ENCODE results near the gene FSD1. TPM values are rescaled to one million over a fixed set of nuclear protein-coding genes. Genes with fewer than 3 reads are reported as not detected.
A peak's percentile ranks its signal among the peaks of the same experiment; 100 is the strongest.

Gene FSD1
- total and polyA plus RNA-seq, 2 experiments from 2014 or later = 5.8 TPM

DNA sequence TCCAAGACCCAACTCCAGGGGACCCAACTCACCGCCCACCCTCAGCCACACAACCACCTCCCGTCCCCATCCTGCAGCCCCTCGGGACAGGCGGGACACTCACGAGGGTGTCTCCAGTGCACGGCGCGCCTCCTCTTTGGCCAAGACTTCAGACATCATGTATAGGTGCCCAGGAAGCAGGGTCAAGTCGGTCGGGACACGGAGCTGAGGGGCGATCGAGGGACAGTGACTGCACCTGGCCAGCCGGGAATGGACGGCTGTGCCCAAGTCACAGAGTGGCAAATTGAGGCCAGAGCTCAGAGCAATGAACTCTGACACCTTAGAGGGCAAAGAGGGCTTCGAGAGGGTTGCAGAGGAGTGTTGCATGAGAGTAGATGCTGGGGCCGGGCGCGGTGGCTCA is 25.5 kb downstream of the FSD1 start:
- Histone ChIP-seq H3K27ac (no peak overlapping the region), H3K9me3 (ENCODE audit: low read depth) (no peaks in the 10 kb centered on the region), H3K9ac (no peak overlapping the region), H3K9me2 (ENCODE audit: insufficient read depth) (no peaks in the 10 kb centered on the region), H3K4me1 (ENCODE audit: insufficient read depth) (no peaks in the 10 kb centered on the region), H3K36me3 (ENCODE audit: low read depth) (no peaks in the 10 kb centered on the region), H3K4me3 (no peak overlapping the region), H3F3A (ENCODE audit: insufficient read depth) (no peaks in the 10 kb centered on the region), H4K20me1 (ENCODE audit: insufficient read depth) (no peaks in the 10 kb centered on the region), H3K27me3 (replicated peaks; ENCODE audit: insufficient read depth) (0 out of 2 replicates have a peak, but pooled peaks cover 5% of the 10 kb centered on the region), H3K4me2 (ENCODE audit: unreplicated experiment) (no peak overlapping the region), H2AFZ (no peak overlapping the region), H3K79me2 (ENCODE audit: insufficient read depth) (no peaks in the 10 kb centered on the region)
- TF ChIP-seq EZH2phosphoT487 (IDR thresholded peaks at IDR 0.05; ENCODE audit: insufficient read depth, low read depth) (no peak), EZH2 (IDR thresholded peaks at IDR 0.05; ENCODE audit: insufficient read depth, poor library complexity, severe bottlenecking) (no peak)
- no peak for DNase-seq
- WGBS, 2 experiments (ENCODE audit: low coverage in 1 of 2, low lambda C conversion rate in 2 of 2, missing lambda C conversion rate in 2 of 2) = 95 to 98% methylated on average over 19 of the region's 19 CpGs
- in situ Hi-C loops (cut with MboI) = no loop called here

- Histone ChIP-seq H3K4me2 (ENCODE audit: unreplicated experiment) (no peak overlapping the region), H2AFZ (no peak overlapping the region), H3K4me1 (ENCODE audit: insufficient read depth) (no peaks in the 10 kb centered on the region), H3K79me2 (ENCODE audit: insufficient read depth) (no peaks in the 10 kb centered on the region), H3K9me2 (ENCODE audit: insufficient read depth) (no peaks in the 10 kb centered on the region), H3F3A (ENCODE audit: insufficient read depth) (no peaks in the 10 kb centered on the region), H3K27ac (no peak overlapping the region), H3K9ac (no peak overlapping the region), H3K27me3 (replicated peaks; ENCODE audit: insufficient read depth) (no peaks in the 10 kb centered on the region), H3K36me3 (ENCODE audit: low read depth) (no peaks in the 10 kb centered on the region), H3K9me3 (ENCODE audit: low read depth) (no peaks in the 10 kb centered on the region), H4K20me1 (ENCODE audit: insufficient read depth) (no peaks in the 10 kb centered on the region), H3K4me3 (no peak overlapping the region)
- no peak for TF ChIP-seq EZH2 (IDR thresholded peaks at IDR 0.05; ENCODE audit: insufficient read depth, poor library complexity, severe bottlenecking)
- no peak for TF ChIP-seq EZH2phosphoT487 (IDR thresholded peaks at IDR 0.05; ENCODE audit: insufficient read depth, low read depth)
- in situ Hi-C loops (cut with MboI) = no loop called here
- 89 to 90% methylated on average over 6 to 7 of the region's 7 CpGs for WGBS, 2 experiments (ENCODE audit: low coverage in 1 of 2, low lambda C conversion rate in 2 of 2, missing lambda C conversion rate in 2 of 2)
- no peak for DNase-seq
Observed at GRCh38 chr19:4334929-4335570, 30.7 kb downstream of the FSD1 start.

DNA sequence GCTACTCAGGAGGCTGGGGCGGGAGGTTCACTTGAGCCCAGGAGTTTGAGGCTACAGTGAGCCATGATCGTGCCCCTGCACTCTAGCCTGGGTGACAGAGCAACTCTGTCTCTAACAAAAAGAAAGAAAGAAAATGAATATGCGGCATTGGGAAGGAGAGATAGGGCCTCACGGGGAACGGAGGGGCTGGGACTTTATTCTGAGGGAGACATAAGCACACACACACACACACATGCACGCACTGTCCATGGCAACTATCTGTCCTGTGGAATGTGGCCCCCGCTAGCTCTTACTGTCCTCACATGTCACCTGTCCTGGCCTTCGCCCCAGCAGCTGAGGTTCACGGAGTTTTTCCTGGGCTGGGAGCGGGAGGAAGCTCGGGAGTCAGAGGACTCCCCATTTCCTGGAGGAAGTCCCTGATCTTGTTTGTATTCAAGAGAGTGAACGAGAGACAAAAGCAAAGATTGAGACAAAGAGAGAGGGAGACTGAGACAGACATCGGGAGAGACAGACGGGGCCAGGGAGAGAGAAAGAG is 33.6 kb downstream of the FSD1 start:
- H3K9me2 ChIP-seq (ENCODE audit: insufficient read depth) = no peaks in the 10 kb centered on the region
- no peaks in the 10 kb centered on the region for H3F3A ChIP-seq (ENCODE audit: insufficient read depth)
- H2AFZ ChIP-seq = peak overlapping the region; percentile 95
- TF ChIP-seq EZH2 (IDR thresholded peaks at IDR 0.05; ENCODE audit: insufficient read depth, poor library complexity, severe bottlenecking) (no peak), EZH2phosphoT487 (IDR thresholded peaks at IDR 0.05; ENCODE audit: insufficient read depth, low read depth) (no peak)
- no peaks in the 10 kb centered on the region for H3K27me3 ChIP-seq (replicated peaks; ENCODE audit: insufficient read depth)
- no peak overlapping the region for H3K27ac ChIP-seq
- no peaks in the 10 kb centered on the region for H3K79me2 ChIP-seq (ENCODE audit: insufficient read depth)
- peak; percentile 32 for DNase-seq
- H3K4me2 ChIP-seq (ENCODE audit: unreplicated experiment) = peak overlapping the region; percentile 90
- no peaks in the 10 kb centered on the region for H3K9me3 ChIP-seq (ENCODE audit: low read depth)
- H3K9ac ChIP-seq = peak overlapping the region; percentile 67
- peak overlapping the region; percentile 70 for H3K4me3 ChIP-seq
- 0 out of 2 replicates have a peak, but pooled peaks cover 4% of the 10 kb centered on the region for H3K4me1 ChIP-seq (ENCODE audit: insufficient read depth)
- in situ Hi-C loops (cut with MboI) = no loop called here
- WGBS, 2 experiments (ENCODE audit: low coverage in 1 of 2, low lambda C conversion rate in 2 of 2, missing lambda C conversion rate in 2 of 2) = 15 to 19% methylated on average over 14 of the region's 14 CpGs
- H3K36me3 ChIP-seq (ENCODE audit: low read depth) = no peaks in the 10 kb centered on the region
- no peaks in the 10 kb centered on the region for H4K20me1 ChIP-seq (ENCODE audit: insufficient read depth)

DNA sequence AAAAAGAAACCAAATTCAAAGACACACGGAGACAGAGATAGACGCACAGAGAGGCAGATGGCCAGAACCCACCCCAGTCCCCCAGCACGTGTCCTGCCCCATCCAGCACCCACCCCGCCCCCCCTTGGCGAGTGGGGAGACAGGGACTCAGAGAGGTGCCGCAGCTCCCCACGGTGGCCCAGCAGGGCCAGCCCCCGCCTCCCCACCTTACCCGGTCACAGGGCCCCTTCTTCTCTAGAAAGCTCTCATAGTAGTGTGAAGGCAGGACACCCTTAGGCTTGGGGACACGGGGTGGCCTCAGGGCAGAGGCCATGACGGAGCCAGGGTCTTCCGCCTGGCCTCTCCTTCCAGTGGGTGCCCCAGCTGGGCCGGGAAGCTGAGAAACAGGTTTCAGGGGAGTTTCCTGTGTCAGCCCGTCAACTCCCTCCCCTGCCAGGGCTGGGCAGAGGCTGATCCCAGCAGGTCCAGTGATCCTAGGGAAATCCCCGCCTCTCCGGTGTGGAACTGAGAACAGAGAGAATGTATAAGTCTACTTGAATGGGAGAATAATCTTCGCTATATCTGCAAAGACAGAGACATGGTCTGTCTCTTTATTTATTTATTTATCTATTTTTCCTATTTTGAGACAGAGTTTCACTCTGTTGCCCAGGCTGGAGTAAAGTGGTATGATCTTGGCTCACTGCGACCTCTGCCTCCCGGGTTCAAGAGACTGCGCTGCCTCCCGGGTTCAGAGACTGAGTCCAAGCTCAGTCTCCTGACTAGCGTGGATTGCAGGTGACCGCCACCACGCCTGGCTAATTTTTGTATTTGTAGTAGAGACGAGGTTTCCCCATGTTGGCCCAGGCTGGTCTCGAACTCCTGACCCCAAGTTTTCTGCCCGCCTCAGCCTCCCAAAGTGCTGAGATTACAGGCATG is 34.3 kb downstream of the FSD1 start, which contains the start of gene STAP2:
TSS of gene STAP2 (minus strand) at position 387 of the 915 bp plus-strand sequence. CDS start at position 313, 74 bp downstream.
- peak within 1 kb of the TSS; percentile 95 for H2AFZ ChIP-seq
- TF ChIP-seq EZH2 (IDR thresholded peaks at IDR 0.05; ENCODE audit: insufficient read depth, poor library complexity, severe bottlenecking) (no peak), EZH2phosphoT487 (IDR thresholded peaks at IDR 0.05; ENCODE audit: insufficient read depth, low read depth) (no peak)

More for the DNA sequence above, 34.3 kb downstream of the FSD1 start, which contains the start of gene STAP2:
- in situ Hi-C loops (cut with MboI) = no loop called here
- Histone ChIP-seq H3K4me3 (peak within 1 kb of the TSS; percentile 70), H3K9me3 (ENCODE audit: low read depth) (no peaks in the 10 kb centered on the region), H3K27ac (no peak within 1 kb of the TSS), H3K9ac (peak within 1 kb of the TSS; percentile 67), H4K20me1 (ENCODE audit: insufficient read depth) (no peaks in the 10 kb centered on the region), H3K79me2 (ENCODE audit: insufficient read depth) (no peaks in the 10 kb centered on the region), H3K9me2 (ENCODE audit: insufficient read depth) (no peaks in the 10 kb centered on the region), H3K4me1 (ENCODE audit: insufficient read depth) (0 out of 2 replicates have a peak, but pooled peaks cover 4% of the 10 kb centered on the region), H3K27me3 (replicated peaks; ENCODE audit: insufficient read depth) (no peaks in the 10 kb centered on the region), H3K36me3 (ENCODE audit: low read depth) (no peaks in the 10 kb centered on the region), H3K4me2 (ENCODE audit: unreplicated experiment) (peak within 1 kb of the TSS; percentile 90), H3F3A (ENCODE audit: insufficient read depth) (no peaks in the 10 kb centered on the region)
- WGBS, 2 experiments (ENCODE audit: low coverage in 1 of 2, low lambda C conversion rate in 2 of 2, missing lambda C conversion rate in 2 of 2) = 50 to 54% methylated on average over 23 to 26 of the region's 27 CpGs
- DNase-seq = no peak
